Naive thymus-derived CD4-positive, alpha-beta T cell (primary cell): ENCODE measurements around the gene MARCHF6. TPM values are rescaled to one million over a fixed set of nuclear protein-coding genes. Genes with fewer than 3 reads are reported as not detected.

Experiments used
- ATAC-seq: fragments of 150-1000 bp; cut with Tn5 transposase; 2 replicates; pipeline ENCODE4 v1.10.0; 2021; ENCODE audit warnings: mild to moderate bottlenecking, moderate library complexity
- CTCF ChIA-PET: fragments of 350-600 bp; sonication (Branson Sonifier 250); formaldehyde crosslinking; loops from one replicate; lab custom pipeline; 2021; ENCODE audit warnings: antibody characterized with exemption; lab: Charles Lee
- POLR2A ChIA-PET: fragments of 350-600 bp; sonication (Branson Sonifier 250); formaldehyde crosslinking; loops from one replicate; lab custom pipeline; 2021; ENCODE audit warnings: antibody characterized with exemption, inconsistent platforms; lab: Charles Lee
- DNase-seq, 9 donors: peaks; one replicate each; pipeline versions ENCODE4 v3.0.0 to v3.0.0-alpha.2; 2020 to 2022; ENCODE audit warnings: mixed read lengths in 1 of 9
- H3K27ac ChIP-seq: one replicate; pipeline ENCODE4 v1.7.0; 2013; ENCODE audit warnings: mild to moderate bottlenecking, low read depth, low read length, moderate library complexity
- H3K27me3 ChIP-seq, 2 donors: one replicate each; pipeline ENCODE4 v1.7.0; 2013; ENCODE audit warnings: low read length in 2 of 2, mild to moderate bottlenecking in 2 of 2, moderate library complexity in 2 of 2; ENCODE audit not compliant: control insufficient read depth in 2 of 2, insufficient read depth in 2 of 2
- H3K36me3 ChIP-seq, 3 experiments: 1 replicate in 2 of 3; 2 replicates in 1 of 3; pipeline ENCODE4 v1.7.0; 2013; ENCODE audit warnings: low read length in 3 of 3, mild to moderate bottlenecking in 3 of 3, moderate library complexity in 1 of 3; ENCODE audit not compliant: insufficient read depth in 3 of 3, control insufficient read depth in 2 of 3
- H3K4me1 ChIP-seq, 2 donors: one replicate each; pipeline ENCODE4 v1.7.0; 2013; ENCODE audit warnings: low read length in 2 of 2, mild to moderate bottlenecking in 2 of 2, moderate library complexity in 1 of 2; ENCODE audit not compliant: control insufficient read depth in 2 of 2, insufficient read depth in 2 of 2
- H3K4me3 ChIP-seq: 2 replicates; pipeline ENCODE4 v1.7.0; 2013; ENCODE audit warnings: mild to moderate bottlenecking, low read length
- H3K9me3 ChIP-seq, 3 experiments: 1 replicate in 2 of 3; 2 replicates in 1 of 3; pipeline ENCODE4 v1.7.0; 2013; ENCODE audit warnings: low read length in 3 of 3; ENCODE audit not compliant: control insufficient read depth in 2 of 3
- H3K27ac Mint-ChIP-seq, 9 donors: one replicate each; pipeline ENCODE4 v1.8.0; 2020 to 2022; ENCODE audit warnings: mixed read lengths in 9 of 9, mild to moderate bottlenecking in 8 of 9, moderate library complexity in 5 of 9, inconsistent platforms in 2 of 9
- H3K27me3 Mint-ChIP-seq, 5 donors: one replicate each; pipeline ENCODE4 v1.8.0; 2021 to 2022; ENCODE audit warnings: mixed read lengths in 5 of 5, mild to moderate bottlenecking in 1 of 5
- H3K36me3 Mint-ChIP-seq, 5 donors: one replicate each; pipeline ENCODE4 v1.8.0; 2020 to 2022; ENCODE audit warnings: mixed read lengths in 5 of 5, mild to moderate bottlenecking in 3 of 5, inconsistent platforms in 1 of 5
- H3K4me1 Mint-ChIP-seq, 7 donors: one replicate each; pipeline ENCODE4 v1.8.0; 2020 to 2022; ENCODE audit warnings: mixed read lengths in 7 of 7, mild to moderate bottlenecking in 3 of 7, inconsistent platforms in 1 of 7
- H3K4me3 Mint-ChIP-seq, 10 donors: one replicate each; pipeline ENCODE4 v1.8.0; 2020 to 2022; ENCODE audit warnings: mild to moderate bottlenecking in 10 of 10, mixed read lengths in 10 of 10, moderate library complexity in 6 of 10, inconsistent platforms in 2 of 10
- H3K9me3 Mint-ChIP-seq, 11 donors: one replicate each; pipeline ENCODE4 v1.8.0; 2020 to 2022; ENCODE audit warnings: mixed read lengths in 11 of 11, mild to moderate bottlenecking in 4 of 11, inconsistent platforms in 1 of 11, moderate library complexity in 1 of 11
- intact Hi-C, 2 donors: fragments of 100-400 bp; cut with micrococcal nuclease; formaldehyde crosslinking; loops; one replicate each; pipeline ENCODE4 v1.15.1; 2023
- polyA plus RNA-seq, 2 donors: library from polyadenylated mRNA; unstranded; fragments of 300-500 nt; fragmentation: Illumina TruSeq; gene quantifications; one replicate each; pipeline ENCODE4 v1.2.3, GENCODE V29; 2021
- total RNA-seq, 6 experiments: library from RNA in 5 of 6; stranded (reverse) in 5 of 6; gene quantifications; 1 replicate in 5 of 6; 2 replicates in 1 of 6; pipeline ENCODE4 v1.2.3 and lab custom pipeline; 2021 to 2026

The MARCHF6 gene, protein sequence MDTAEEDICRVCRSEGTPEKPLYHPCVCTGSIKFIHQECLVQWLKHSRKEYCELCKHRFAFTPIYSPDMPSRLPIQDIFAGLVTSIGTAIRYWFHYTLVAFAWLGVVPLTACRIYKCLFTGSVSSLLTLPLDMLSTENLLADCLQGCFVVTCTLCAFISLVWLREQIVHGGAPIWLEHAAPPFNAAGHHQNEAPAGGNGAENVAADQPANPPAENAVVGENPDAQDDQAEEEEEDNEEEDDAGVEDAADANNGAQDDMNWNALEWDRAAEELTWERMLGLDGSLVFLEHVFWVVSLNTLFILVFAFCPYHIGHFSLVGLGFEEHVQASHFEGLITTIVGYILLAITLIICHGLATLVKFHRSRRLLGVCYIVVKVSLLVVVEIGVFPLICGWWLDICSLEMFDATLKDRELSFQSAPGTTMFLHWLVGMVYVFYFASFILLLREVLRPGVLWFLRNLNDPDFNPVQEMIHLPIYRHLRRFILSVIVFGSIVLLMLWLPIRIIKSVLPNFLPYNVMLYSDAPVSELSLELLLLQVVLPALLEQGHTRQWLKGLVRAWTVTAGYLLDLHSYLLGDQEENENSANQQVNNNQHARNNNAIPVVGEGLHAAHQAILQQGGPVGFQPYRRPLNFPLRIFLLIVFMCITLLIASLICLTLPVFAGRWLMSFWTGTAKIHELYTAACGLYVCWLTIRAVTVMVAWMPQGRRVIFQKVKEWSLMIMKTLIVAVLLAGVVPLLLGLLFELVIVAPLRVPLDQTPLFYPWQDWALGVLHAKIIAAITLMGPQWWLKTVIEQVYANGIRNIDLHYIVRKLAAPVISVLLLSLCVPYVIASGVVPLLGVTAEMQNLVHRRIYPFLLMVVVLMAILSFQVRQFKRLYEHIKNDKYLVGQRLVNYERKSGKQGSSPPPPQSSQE
- total RNA-seq: 100 to 1,000 TPM in 4 of 5 experiments, 10 to 100 TPM in 1; 85.4 to 211 (median 180) TPM
- polyA plus RNA-seq: 10 to 100 TPM; 42.5 to 49.4 TPM
- total RNA-seq (lab: John Stamatoyannopoulos, UW): 186 reads per million, percentile 92 among the genes with 10 or more reads in this experiment

GRCh38 chr5:10353241-10354047, at the start of gene MARCHF6:
Gene MARCHF6, plus strand, starts transcription at chr5:10353695. Its CDS starts 204 bp downstream, at chr5:10353899.
- Mint-ChIP-seq H3K9me3 (peaks cover 0 to 2% (median 0%) of the 10 kb centered on the region in 11 donors), H3K4me3 (peak within 1 kb of the TSS; percentile 81 to 99 (median 98)), H3K36me3 (peaks cover 0 to 4% (median 0%) of the 10 kb centered on the region in 5 donors), H3K27me3 (no peaks in the 10 kb centered on the region), H3K4me1 (peaks cover 29 to 53% (median 43%) of the 10 kb centered on the region in 7 donors), H3K27ac (peak within 1 kb of the TSS; percentile 96 to 100 (median 98))
- DNase-seq (peak; percentile 90 to 98 (median 94)), ATAC-seq (peak; percentile 92)
- peak within 1 kb of the TSS; percentile 84 for H3K4me3 ChIP-seq
- H3K27me3 ChIP-seq: no peaks in the 10 kb centered on the region
- ChIA-PET POLR2A (interaction anchor here (0.7 to 1.6 kb wide), 14 partner anchors 10 to 409 kb away, joined by 3 to 25 read pairs (median 4); partner anchors contain the start of genes ATPSCKMT, CCT5 and ROPN1L), CTCF (interaction anchor here (0.6 to 0.7 kb wide), 2 partner anchors 44 to 84 kb away, joined by 3 read pairs; no protein-coding TSS in a partner anchor)
- intact Hi-C loops: loop anchor here (1.0 to 5.0 kb wide), 10 partner anchors 23 to 408 kb away; partner anchors contain the start of genes CCT5 (in 2 of the 2), ROPN1L (in 2 of the 2), ANKRD33B (in 1 of the 2) and CMBL (in 1 of the 2)
- peaks cover 16 to 31% of the 10 kb centered on the region in 2 donors for H3K4me1 ChIP-seq
- H3K9me3 ChIP-seq: no peaks in the 10 kb centered on the region
- H3K27ac ChIP-seq: peak within 1 kb of the TSS; percentile 84
- no peaks in the 10 kb centered on the region for H3K36me3 ChIP-seq

DNA sequence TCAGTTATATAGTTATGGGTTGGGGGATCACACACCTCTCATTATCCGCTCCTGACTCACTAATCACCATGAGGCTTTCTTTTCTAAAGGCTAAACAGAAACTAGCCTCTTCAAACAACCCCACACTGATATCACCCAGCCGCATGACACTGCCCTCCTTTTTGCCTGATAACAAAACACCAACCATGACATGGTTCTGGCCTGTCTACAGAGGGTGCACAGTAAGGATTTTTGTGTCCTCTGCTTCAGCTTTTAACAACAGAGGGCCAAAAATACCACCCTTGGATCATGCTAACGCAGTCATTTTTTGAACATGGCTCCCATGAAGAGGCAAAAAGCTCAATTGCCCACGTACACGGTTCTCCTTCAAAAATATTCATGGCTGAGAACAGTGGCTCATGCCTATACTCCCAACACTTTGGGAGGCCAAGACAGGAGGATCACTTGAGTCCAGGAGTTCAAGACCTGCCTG, 49.8 kb upstream of the MARCHF6 start:
- no peak overlapping the region for H3K4me3 ChIP-seq
- peaks cover 5 to 10% (median 7%) of the 10 kb centered on the region in 7 donors for H3K4me1 Mint-ChIP-seq
- H3K9me3 ChIP-seq: no peaks in the 10 kb centered on the region
- no peak for ATAC-seq
- no peak overlapping the region for H3K4me3 Mint-ChIP-seq
- no peaks in the 10 kb centered on the region for H3K4me1 ChIP-seq
- ChIA-PET POLR2A (no interaction called here), CTCF (interaction anchor here (1.8 kb wide), 1 partner anchor 324 kb away, joined by 4 read pairs; no protein-coding TSS in a partner anchor)
- peaks cover 0 to 2% (median 0%) of the 10 kb centered on the region in 5 donors for H3K36me3 Mint-ChIP-seq
- peaks cover 0 to under 1% of the 10 kb centered on the region in 2 donors for H3K27me3 ChIP-seq
- no peak overlapping the region for H3K27ac Mint-ChIP-seq
- no peak for DNase-seq
- H3K27me3 Mint-ChIP-seq: peaks cover 11 to 36% (median 19%) of the 10 kb centered on the region in 5 donors
- H3K36me3 ChIP-seq: no peaks in the 10 kb centered on the region
- intact Hi-C loops: no loop called here
- H3K9me3 Mint-ChIP-seq: peaks cover 0 to 2% (median 0%) of the 10 kb centered on the region in 11 donors
- H3K27ac ChIP-seq: no peak overlapping the region

- H3K4me1 Mint-ChIP-seq: peaks cover 5 to 11% (median 7%) of the 10 kb centered on the region in 7 donors
- peaks cover 0 to 3% of the 10 kb centered on the region in 2 donors for H3K27me3 ChIP-seq
- no peak overlapping the region for H3K4me3 Mint-ChIP-seq
- intact Hi-C loops: loop anchor here in 1 of 2 donors (5.0 kb wide), 2 partner anchors 47 to 137 kb away; partner anchors contain the start of genes MARCHF6 and ROPN1L
- peaks cover 12 to 41% (median 24%) of the 10 kb centered on the region in 5 donors for H3K27me3 Mint-ChIP-seq
- DNase-seq (no peak), ATAC-seq (no peak)
- H3K36me3 Mint-ChIP-seq: peaks cover 0 to 2% (median 0%) of the 10 kb centered on the region in 5 donors
- POLR2A ChIA-PET: no interaction called here
- H3K27ac ChIP-seq: no peak overlapping the region
- H3K36me3 ChIP-seq: no peaks in the 10 kb centered on the region
- CTCF ChIA-PET: no interaction called here
- H3K27ac Mint-ChIP-seq: no peak overlapping the region
- no peaks in the 10 kb centered on the region for H3K4me1 ChIP-seq
- no peak overlapping the region for H3K4me3 ChIP-seq
- no peaks in the 10 kb centered on the region for H3K9me3 ChIP-seq
- no peaks in the 10 kb centered on the region for H3K9me3 Mint-ChIP-seq
Measured at GRCh38 chr5:10304932-10305331, 48.6 kb upstream of the MARCHF6 start.

GRCh38 chr5:10306114-10306513, 47.4 kb upstream of the MARCHF6 start:
- Mint-ChIP-seq H3K4me3 (peak overlapping the region in 5 of 10 donors; percentile 79 to 87 (median 84)), H3K36me3 (peaks cover 0 to 3% (median 0%) of the 10 kb centered on the region in 5 donors), H3K4me1 (peaks cover 5 to 11% (median 7%) of the 10 kb centered on the region in 7 donors), H3K9me3 (no peaks in the 10 kb centered on the region), H3K27me3 (peaks cover 12 to 43% (median 27%) of the 10 kb centered on the region in 5 donors), H3K27ac (no peak overlapping the region)
- intact Hi-C loops: loop anchor here in 1 of 2 donors (5.0 kb wide), 2 partner anchors 46 to 136 kb away; partner anchors contain the start of genes MARCHF6 and ROPN1L
- ATAC-seq: no peak
- ChIA-PET POLR2A (no interaction called here), CTCF (no interaction called here)
- no peak overlapping the region for H3K27ac ChIP-seq
- no peak overlapping the region for H3K4me3 ChIP-seq
- no peak for DNase-seq
- H3K4me1 ChIP-seq: no peaks in the 10 kb centered on the region
- H3K36me3 ChIP-seq: no peaks in the 10 kb centered on the region
- peaks cover 0 to 3% of the 10 kb centered on the region in 2 donors for H3K27me3 ChIP-seq
- H3K9me3 ChIP-seq: no peaks in the 10 kb centered on the region

DNA sequence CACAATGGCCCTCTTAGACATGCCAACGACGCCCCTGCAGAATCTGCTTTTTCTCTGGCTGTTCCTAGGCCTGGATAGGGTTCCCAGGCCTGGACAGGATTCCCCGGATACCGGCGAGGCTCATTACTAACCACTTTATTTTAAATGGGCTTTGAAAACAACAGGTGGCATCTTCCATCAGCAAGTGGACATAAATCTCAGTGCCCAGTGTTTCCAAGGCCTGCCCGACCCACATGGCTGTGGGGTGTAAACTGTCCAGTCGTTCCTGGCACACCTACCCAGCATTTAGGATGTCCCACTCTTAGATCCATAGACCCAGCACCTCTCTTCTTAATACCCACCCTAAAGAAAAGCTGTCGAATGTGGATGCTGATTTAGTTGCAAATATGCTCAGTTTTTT, 46.7 kb upstream of the MARCHF6 start:
- Mint-ChIP-seq H3K27me3 (peaks cover 12 to 43% (median 28%) of the 10 kb centered on the region in 5 donors), H3K27ac (peak overlapping the region in 2 of 9 donors; percentile 13 to 87), H3K36me3 (peaks cover 0 to 4% (median 0%) of the 10 kb centered on the region in 5 donors), H3K4me1 (peaks cover 5 to 11% (median 7%) of the 10 kb centered on the region in 7 donors), H3K4me3 (peak overlapping the region in 9 of 10 donors; percentile 79 to 89 (median 84)), H3K9me3 (no peaks in the 10 kb centered on the region)
- CTCF ChIA-PET: no interaction called here
- Histone ChIP-seq H3K4me1 (no peaks in the 10 kb centered on the region), H3K9me3 (no peaks in the 10 kb centered on the region), H3K27ac (no peak overlapping the region), H3K4me3 (no peak overlapping the region), H3K27me3 (peaks cover 0 to 3% of the 10 kb centered on the region in 2 donors), H3K36me3 (no peaks in the 10 kb centered on the region)
- POLR2A ChIA-PET: no interaction called here
- ATAC-seq: no peak
- intact Hi-C loops: loop anchor here in 1 of 2 donors (5.0 kb wide), 2 partner anchors 45 to 135 kb away; partner anchors contain the start of genes MARCHF6 and ROPN1L
- DNase-seq: no peak
